Endothelial cell of umbilical vein (primary cell): ENCODE data around the gene CFAP73. TPM values are rescaled to one million over a fixed set of nuclear protein-coding genes. Genes with fewer than 3 reads are reported as not detected.

Source experiments
- BruUV-seq: library from RNA; stranded (reverse); fragments of 400-500 nt; replicated peaks from 2 replicates; lab custom pipeline; 2021; lab: Mats Ljungman, UMichigan
- CTCF ChIA-PET: fragments of 300-600, 350-600 bp; sonication (Branson Sonifier 250); formaldehyde crosslinking; loops from one replicate; lab custom pipeline; 2021; ENCODE audit warnings: antibody characterized with exemption, inconsistent platforms; lab: Charles Lee
- POLR2A ChIA-PET: fragments of 300-600, 350-600 bp; sonication (Branson Sonifier 250); formaldehyde crosslinking; loops from one replicate; lab custom pipeline; 2021; ENCODE audit warnings: antibody characterized with exemption, inconsistent platforms; lab: Charles Lee
- DNase-seq: peaks from one replicate; pipeline ENCODE4 v3.0.0-alpha.2; 2011; ENCODE audit warnings: low read depth, low spot score
- FAIRE-seq: peaks from 2 replicates; lab custom pipeline; 2011; peaks lifted over from hg19 to GRCh38; lab: Jason Lieb, UNC
- H2AFZ ChIP-seq: 2 replicates; pipeline ENCODE4 v1.6.0; 2012; ENCODE audit warnings: low read depth, low read length, control low read depth, inconsistent platforms
- H3K27ac ChIP-seq: 2 replicates; pipeline ENCODE4 v1.5.1; 2011; ENCODE audit warnings: low read depth, mild to moderate bottlenecking, control low read depth, low read length, moderate library complexity; ENCODE audit not compliant: insufficient read depth
- H3K27me3 ChIP-seq, 2 experiments: 2 replicates each; pipeline versions ENCODE4 v1.6.0 to v1.6.1; 2011; ENCODE audit warnings: low read length in 2 of 2, mixed read lengths in 1 of 2; ENCODE audit not compliant: control insufficient read depth in 2 of 2, insufficient read depth in 2 of 2
- H3K36me3 ChIP-seq, 2 experiments: 2 replicates in 1 of 2; 3 replicates in 1 of 2; pipeline ENCODE4 v1.5.1; 2011; ENCODE audit warnings: low read length in 2 of 2, mild to moderate bottlenecking in 1 of 2, moderate library complexity in 1 of 2; ENCODE audit not compliant: control insufficient read depth in 2 of 2, insufficient read depth in 2 of 2; ENCODE audit errors: extremely low read depth in 1 of 2
- H3K4me1 ChIP-seq: 3 replicates; pipeline ENCODE4 v1.5.1; 2011; ENCODE audit warnings: mild to moderate bottlenecking, low read length; ENCODE audit not compliant: control insufficient read depth, insufficient read depth; ENCODE audit errors: extremely low read depth
- H3K4me2 ChIP-seq: 2 replicates; pipeline ENCODE4 v1.6.1; 2011; ENCODE audit warnings: low read length, control low read depth, mixed read lengths; ENCODE audit not compliant: insufficient read depth
- H3K4me3 ChIP-seq, 3 experiments: fragments of 200-600 bp in 1 of 3; sonication (generic), shearing (Covaris generic) in 1 of 3; replicated peaks in 1 of 3; 2 replicates each; pipeline ENCODE4 v1.5.1; 2011 to 2016; ENCODE audit warnings: control low read depth in 3 of 3, low read length in 3 of 3, mild to moderate bottlenecking in 2 of 3, inconsistent platforms in 1 of 3, low read depth in 1 of 3, moderate library complexity in 1 of 3; ENCODE audit not compliant: insufficient read depth in 1 of 3
- H3K79me2 ChIP-seq: 2 replicates; pipeline ENCODE4 v1.6.0; 2012; ENCODE audit warnings: low read length, inconsistent platforms; ENCODE audit not compliant: control insufficient read depth, insufficient read depth
- H3K9ac ChIP-seq: replicated peaks from 2 replicates; pipeline ENCODE3; 2011; ENCODE audit warnings: low read length, control low read depth; ENCODE audit not compliant: insufficient read depth; ENCODE audit errors: extremely low read depth
- H3K9me1 ChIP-seq: replicated peaks from 3 replicates; pipeline ENCODE4 v1.6.0; 2011; ENCODE audit warnings: mild to moderate bottlenecking, low read length; ENCODE audit not compliant: control insufficient read depth, insufficient read depth; ENCODE audit errors: extremely low read depth
- H3K9me3 ChIP-seq: replicated peaks from 2 replicates; pipeline ENCODE4 v1.5.1; 2012; ENCODE audit warnings: low read length, inconsistent platforms; ENCODE audit not compliant: control insufficient read depth, insufficient read depth
- H4K20me1 ChIP-seq: replicated peaks from 2 replicates; pipeline ENCODE3; 2011; ENCODE audit warnings: mild to moderate bottlenecking, low read length; ENCODE audit not compliant: control insufficient read depth, insufficient read depth; ENCODE audit errors: extremely low read depth
- CTCF ChIP-seq, 2 donors: IDR thresholded peaks; 1 replicate in 1 of 2; 2 replicates in 1 of 2; pipeline ENCODE4 v1.5.1; 2011; ENCODE audit warnings: low read length in 2 of 2, mild to moderate bottlenecking in 2 of 2, moderate library complexity in 2 of 2, control low read depth in 1 of 2, inconsistent platforms in 1 of 2, low read depth in 1 of 2; ENCODE audit not compliant: insufficient read depth in 1 of 2; ENCODE audit errors: extremely low read depth in 1 of 2
- EZH2 ChIP-seq: IDR thresholded peaks from 2 replicates; pipeline ENCODE4 v1.6.1; 2012; ENCODE audit warnings: borderline replicate concordance, low read depth, mild to moderate bottlenecking, moderate library complexity, low read length, inconsistent platforms; ENCODE audit not compliant: severe bottlenecking
- FOS ChIP-seq: IDR thresholded peaks from 2 replicates; pipeline ENCODE4 v1.6.1; 2011; ENCODE audit warnings: mild to moderate bottlenecking, low read length, moderate library complexity, borderline replicate concordance; ENCODE audit not compliant: insufficient read depth
- GATA2 ChIP-seq: IDR thresholded peaks from 2 replicates; pipeline ENCODE4 v1.7.0; 2011; ENCODE audit warnings: low read depth, mild to moderate bottlenecking, moderate library complexity, mixed read lengths, low read length; ENCODE audit not compliant: insufficient read length, insufficient read depth
- JUN ChIP-seq: IDR thresholded peaks from 2 replicates; pipeline ENCODE4 v1.6.1; 2011; ENCODE audit warnings: borderline replicate concordance, low read depth; ENCODE audit not compliant: insufficient read length, insufficient read depth
- MYC ChIP-seq: IDR thresholded peaks from one replicate; pipeline ENCODE4 v1.6.1; 2011; ENCODE audit warnings: mild to moderate bottlenecking, low read depth, low read length
- POLR2A ChIP-seq: IDR thresholded peaks from 2 replicates; pipeline ENCODE4 v1.6.1; 2012; ENCODE audit warnings: low read depth, mild to moderate bottlenecking, control low read depth, low read length
- POLR2AphosphoS5 ChIP-seq: IDR thresholded peaks from 2 replicates; pipeline ENCODE4 v1.6.1; 2012; ENCODE audit warnings: low read depth, mild to moderate bottlenecking, control low read depth, low read length, moderate library complexity; ENCODE audit not compliant: insufficient read depth
- dilution Hi-C: fragments of 300-500 bp; cut with MboI; formaldehyde crosslinking; loops from one replicate; pipeline ENCODE4 v1.15.0; 2019; ENCODE audit warnings: low sequenced_read_pairs; ENCODE audit not compliant: extremely low pct_ligation_motif_present
- intact Hi-C: fragments of 100-400 bp; cut with micrococcal nuclease; formaldehyde crosslinking; loops from one replicate; pipeline ENCODE4 v1.10.0; 2022
- polyA plus RNA-seq, 4 experiments: library from polyadenylated mRNA; depleted of rRNA in 3 of 4; stranded (reverse) in 3 of 4; unstranded in 1 of 4; fragments of >200 nt; gene quantifications; 2 replicates each; pipeline versions ENCODE4 v1.2.1 to v1.2.3, GENCODE V29; 2011 to 2012; ENCODE audit warnings: missing spikeins in 1 of 4
- total RNA-seq: library from RNA; stranded (reverse); gene quantifications from 2 replicates; pipeline ENCODE4 v1.2.3, GENCODE V29; 2021
- TF ChIP-seq, protein P1 (sequence below): IDR thresholded peaks from 2 replicates; pipeline ENCODE4 v1.6.1; 2011; ENCODE audit not compliant: insufficient read depth, insufficient read length

CFAP73 gene
- total and polyA plus RNA-seq, 2 donors (not counting 3 experiments of a cell fraction or from before 2014, with no cell fraction given) = not detected

GRCh38 chr12:113186666-113187325 is 37.3 kb downstream of the CFAP73 start:
- no peak for FAIRE-seq
- no peak overlapping the region for H3K27ac ChIP-seq
- H3K9ac ChIP-seq = no peak overlapping the region

More at GRCh38 chr12:113186666-113187325, 37.3 kb downstream of the CFAP73 start:
- Histone ChIP-seq H3K9me3 (no peaks in the 10 kb centered on the region), H4K20me1 (no peaks in the 10 kb centered on the region), H2AFZ (no peak overlapping the region), H3K4me1 (peaks cover 12% of the 10 kb centered on the region), H3K79me2 (peaks cover 40% of the 10 kb centered on the region), H3K27me3 (no peaks in the 10 kb centered on the region), H3K4me3 (no peak overlapping the region), H3K9me1 (no peaks in the 10 kb centered on the region), H3K36me3 (peaks cover 0 to 9% of the 10 kb centered on the region in 2 experiments), H3K4me2 (peak overlapping the region; percentile 91)
- no peak for DNase-seq
- POLR2A ChIA-PET = interaction anchor here (0.5 kb wide), 1 partner anchor 140 kb away, joined by 4 read pairs; no protein-coding TSS in a partner anchor
- intact Hi-C loops (no loop called here), dilution Hi-C loops (no loop called here)
- TF ChIP-seq FOS (no peak), JUN (no peak), EZH2 (no peak), CTCF (IDR thresholded peaks at IDR 0.05; ENCODE audit: extremely low read depth in 1 of 2, insufficient read depth in 1 of 2, low read depth in 1 of 2, low read length in 2 of 2) (no peak), GATA2 (no peak), MYC (no peak), POLR2AphosphoS5 (no peak), POLR2A (no peak)
- TF ChIP-seq, protein P1, sequence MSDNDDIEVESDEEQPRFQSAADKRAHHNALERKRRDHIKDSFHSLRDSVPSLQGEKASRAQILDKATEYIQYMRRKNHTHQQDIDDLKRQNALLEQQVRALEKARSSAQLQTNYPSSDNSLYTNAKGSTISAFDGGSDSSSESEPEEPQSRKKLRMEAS = no peak
- no TSS peak for BruUV-seq
- CTCF ChIA-PET = interaction anchor here (1.1 to 2.4 kb wide), 2 partner anchors 10 to 238 kb away, joined by 6 to 7 read pairs; no protein-coding TSS in a partner anchor
